Measurements from ENCODE around the gene ABT1. TPM values are rescaled to one million over a fixed set of nuclear protein-coding genes. Genes with fewer than 3 reads are reported as not detected.
A peak's percentile ranks its signal among the peaks of the same experiment; 100 is the strongest.

Gene ABT1
- total RNA-seq, 1 donor from 2014 or later: 14.8 TPM

GRCh38 chr6:26571592-26572296 lies 25.0 kb upstream of the ABT1 start:
- DNase-seq (ENCODE audit: extremely low read depth, low read depth, low spot score): peak; percentile 91

GRCh38 chr6:26575494-26575939 lies 21.2 kb upstream of the ABT1 start:
- no peak for DNase-seq (ENCODE audit: extremely low read depth, low read depth, low spot score)

DNA sequence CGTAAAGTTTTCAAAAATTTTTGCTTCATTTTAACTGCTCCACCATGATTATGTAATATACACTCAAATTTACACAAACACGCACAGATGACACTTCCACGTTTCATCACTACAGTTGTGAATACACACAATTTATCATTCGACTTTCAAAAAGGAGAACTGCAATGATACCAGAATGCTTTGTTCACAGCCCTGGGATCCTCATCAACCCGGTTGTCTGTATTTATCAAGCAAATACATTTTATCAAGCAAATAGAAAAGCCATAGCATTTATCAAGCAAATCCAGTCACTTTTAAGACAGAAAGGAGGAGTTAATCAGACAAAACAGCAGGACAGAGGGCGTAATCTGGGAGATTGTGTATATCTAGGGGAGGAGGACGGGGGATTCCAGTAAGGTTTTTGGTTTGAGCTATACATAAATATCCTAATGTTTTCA lies 20.3 kb upstream of the ABT1 start:
- no peak for DNase-seq (ENCODE audit: extremely low read depth, low read depth, low spot score)

- DNase-seq (ENCODE audit: extremely low read depth, low read depth, low spot score): no peak
Measured at GRCh38 chr6:26576929-26577719, 19.6 kb upstream of the ABT1 start.

DNA sequence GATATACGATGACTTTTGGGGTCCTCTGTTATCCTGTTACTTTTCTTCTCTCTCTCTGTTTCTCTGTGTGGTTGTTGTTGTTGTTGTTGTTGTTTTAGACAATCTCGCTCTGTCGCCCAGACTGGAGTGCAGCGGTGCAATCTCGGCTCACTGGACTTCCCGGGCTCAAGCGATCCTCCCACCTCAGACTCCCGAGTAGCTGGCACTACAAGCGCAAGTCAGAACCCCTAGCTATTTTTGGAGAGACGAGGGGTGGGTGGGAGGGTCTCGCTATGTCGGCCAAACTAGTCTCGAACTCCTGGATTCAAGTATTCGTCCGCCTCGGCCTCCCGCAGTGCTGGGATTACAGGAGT lies 19.1 kb upstream of the ABT1 start:
- DNase-seq (ENCODE audit: extremely low read depth, low read depth, low spot score): no peak

DNA sequence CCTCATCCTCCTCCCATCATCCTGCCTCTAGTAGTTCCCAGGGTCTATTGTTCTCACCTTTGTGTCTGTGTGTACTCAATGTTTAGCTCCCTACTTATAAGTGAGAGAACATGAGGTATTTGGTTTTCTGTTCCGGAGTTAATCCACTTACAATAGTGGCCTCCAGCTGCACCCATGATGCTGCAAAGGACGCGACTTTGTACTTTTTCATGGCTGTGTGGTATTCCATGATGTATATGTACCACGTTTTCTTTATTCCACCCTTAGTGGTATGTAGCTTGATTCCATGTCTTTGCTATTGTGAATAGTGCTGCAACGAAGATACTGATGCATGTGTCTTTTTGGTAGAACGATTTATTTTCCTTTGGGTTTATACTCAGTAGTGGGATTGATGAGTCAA lies 18.5 kb upstream of the ABT1 start:
- DNase-seq (ENCODE audit: extremely low read depth, low read depth, low spot score): no peak

DNA sequence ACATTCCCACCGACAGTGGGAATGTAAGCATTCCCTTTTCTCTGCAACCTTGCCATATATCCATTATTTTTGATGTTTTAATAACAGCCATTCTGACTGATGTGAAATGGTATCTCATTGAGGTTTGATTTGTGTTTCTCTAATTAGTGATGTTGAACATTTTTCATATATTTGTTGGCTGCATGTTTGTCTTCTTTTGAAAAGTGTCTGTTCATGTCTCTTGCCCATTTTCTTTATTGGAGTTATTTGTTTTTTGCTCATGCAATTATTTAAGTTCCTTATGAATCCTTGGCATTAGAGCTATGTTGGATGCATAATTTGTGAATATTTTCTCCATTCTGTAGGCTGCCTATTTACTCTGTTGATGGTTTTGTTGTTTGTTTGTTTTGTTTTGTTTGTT lies 18.0 kb upstream of the ABT1 start:
- DNase-seq (ENCODE audit: extremely low read depth, low read depth, low spot score): no peak

GRCh38 chr6:26581164-26581915 lies 15.4 kb upstream of the ABT1 start:
- no peak for DNase-seq (ENCODE audit: extremely low read depth, low read depth, low spot score)

- no peak for DNase-seq (ENCODE audit: extremely low read depth, low read depth, low spot score)
Measured at GRCh38 chr6:26588965-26589364, 7.8 kb upstream of the ABT1 start.

DNA sequence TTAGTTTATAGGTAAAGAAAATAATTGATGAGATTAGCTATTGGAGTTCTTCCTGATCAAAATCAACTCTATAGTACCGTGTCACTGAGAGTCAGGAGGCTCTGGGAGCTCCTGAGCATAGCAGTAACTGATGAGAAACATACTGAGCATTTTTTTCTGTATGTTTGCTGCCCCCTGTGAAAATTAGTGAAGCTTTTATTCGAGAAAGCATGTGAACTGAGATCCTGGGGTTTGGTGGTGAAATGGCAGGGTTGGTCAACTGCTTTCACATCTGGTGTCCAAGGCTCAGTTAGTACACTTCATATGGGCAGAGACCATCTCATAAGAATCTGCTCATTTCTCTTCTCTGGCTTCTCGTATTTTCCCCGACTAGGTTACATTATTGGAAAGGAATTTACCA lies 4.1 kb upstream of the ABT1 start:
- no peak for DNase-seq (ENCODE audit: extremely low read depth, low read depth, low spot score)

- DNase-seq (ENCODE audit: extremely low read depth, low read depth, low spot score): no peak
Measured at GRCh38 chr6:26593278-26594130, 3.2 kb upstream of the ABT1 start.

- no peak for DNase-seq (ENCODE audit: extremely low read depth, low read depth, low spot score)
Measured at GRCh38 chr6:26594131-26594498, 2.6 kb upstream of the ABT1 start.

DNA sequence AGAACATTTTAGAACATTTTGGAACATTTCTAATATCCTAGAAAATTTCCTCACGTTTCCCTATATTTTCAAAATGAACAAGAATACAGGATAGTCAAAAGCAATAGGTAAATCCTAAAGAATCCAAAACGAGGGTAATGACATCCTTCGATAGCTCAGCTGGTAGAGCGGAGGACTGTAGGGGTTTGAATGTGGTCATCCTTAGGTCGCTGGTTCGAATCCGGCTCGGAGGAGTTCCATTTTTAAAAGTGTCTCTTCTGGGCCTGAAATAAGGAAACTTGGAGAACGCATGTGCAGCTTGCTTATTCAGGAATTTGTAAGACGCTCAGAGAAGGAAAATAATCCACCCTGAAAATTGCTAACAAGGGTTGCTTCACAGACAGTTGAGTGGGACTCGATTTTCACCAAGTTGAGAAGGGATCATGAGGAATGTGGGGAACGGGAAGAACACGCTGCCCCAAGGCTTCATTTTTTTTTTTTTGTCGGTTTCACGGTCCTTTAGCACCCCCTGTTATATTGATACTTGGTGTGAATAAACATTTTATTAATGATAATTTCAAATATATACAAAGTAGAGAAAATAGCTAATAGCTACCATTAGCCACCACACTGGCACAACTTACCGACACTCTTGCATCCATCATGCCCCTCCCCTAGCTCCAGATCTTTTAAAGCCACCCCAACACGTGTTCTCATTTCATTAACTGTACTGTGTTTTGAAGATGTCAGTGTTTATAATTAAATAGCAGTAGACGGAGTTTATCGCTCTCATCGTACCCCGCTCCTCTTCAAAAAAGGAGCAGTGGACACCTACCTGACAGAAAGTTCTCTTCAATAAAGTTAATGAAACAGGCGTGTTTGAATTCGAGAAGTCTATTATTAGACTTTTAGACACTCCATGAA lies 1.8 kb upstream of the ABT1 start:
- DNase-seq (ENCODE audit: extremely low read depth, low read depth, low spot score): no peak

GRCh38 chr6:26595669-26596269 lies 984 bp upstream of the ABT1 start:
- no peak for DNase-seq (ENCODE audit: extremely low read depth, low read depth, low spot score)

DNA sequence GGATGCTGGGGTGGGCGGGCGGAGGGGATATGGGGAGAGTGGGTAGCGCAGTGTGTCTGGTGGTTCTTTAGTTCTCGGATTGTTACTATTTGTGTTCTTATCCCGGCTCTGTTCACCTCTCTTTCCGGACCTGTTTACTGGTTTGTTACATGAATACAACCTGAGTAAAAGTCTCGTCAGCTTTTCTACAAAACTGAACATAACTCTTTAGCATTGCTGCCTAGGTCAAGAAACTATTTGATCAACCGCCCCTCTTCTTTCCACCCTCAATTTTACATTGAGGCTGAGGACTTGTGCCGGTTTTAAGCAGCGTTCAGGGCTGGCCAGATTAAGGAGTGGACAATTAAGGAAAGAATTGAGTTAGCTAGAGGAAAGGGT lies 625 bp downstream of the ABT1 start:
- no peak for DNase-seq (ENCODE audit: extremely low read depth, low read depth, low spot score)

GRCh38 chr6:26597821-26598220 lies 1.1 kb downstream of the ABT1 start:
- no peak for DNase-seq (ENCODE audit: extremely low read depth, low read depth, low spot score)

GRCh38 chr6:26598267-26598666 lies 1.5 kb downstream of the ABT1 start:
- DNase-seq (ENCODE audit: extremely low read depth, low read depth, low spot score): no peak

GRCh38 chr6:26599134-26599533 lies 2.4 kb downstream of the ABT1 start:
- no peak for DNase-seq (ENCODE audit: extremely low read depth, low read depth, low spot score)

DNA sequence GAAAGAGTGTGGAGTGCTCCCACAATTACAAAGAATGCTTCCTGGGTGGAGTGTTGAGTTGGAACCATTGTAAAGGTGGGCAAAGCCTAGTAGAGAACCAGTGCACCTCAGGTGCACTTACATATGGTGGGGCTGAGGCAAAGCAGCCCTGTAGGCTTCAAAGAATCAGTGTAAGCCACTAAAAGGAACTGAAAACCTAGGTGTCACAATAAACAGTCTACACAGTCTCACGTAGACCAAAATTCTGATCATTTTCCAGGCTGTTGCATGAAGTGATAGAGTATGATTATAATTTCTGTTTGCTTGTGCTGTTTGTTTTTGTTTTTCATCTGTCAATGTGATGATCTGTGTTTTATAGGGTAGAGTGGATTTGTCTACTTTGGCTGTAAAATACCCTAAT lies 2.8 kb downstream of the ABT1 start:
- DNase-seq (ENCODE audit: extremely low read depth, low read depth, low spot score): no peak
